NCI-H2196 (cell line): ENCODE measurements around the gene SHISA7.
"Not testable (repeated sequence)": the region's sequence is repeated elsewhere in the genome, so short reads cannot be mapped to it uniquely, and the experiment has no call there.

Experiments
- DNase-seq: peaks from one replicate; lab custom pipeline; 2025; ENCODE audit not compliant: unreplicated experiment; lab: John Stamatoyannopoulos, UW

The SHISA7 gene

DNA sequence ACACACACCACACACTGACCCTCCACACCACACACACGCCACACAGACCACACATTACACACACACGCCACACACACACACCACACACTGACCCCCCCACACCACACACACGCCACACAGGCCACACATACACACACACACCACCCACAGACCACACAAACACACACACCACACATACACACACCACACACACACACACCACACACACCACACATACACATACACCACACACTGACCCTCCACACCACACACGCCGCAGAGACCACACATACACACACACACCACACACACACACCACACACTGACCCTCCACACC, 5.0 kb upstream of the SHISA7 start:
- DNase-seq: not testable (repeated sequence)

DNA sequence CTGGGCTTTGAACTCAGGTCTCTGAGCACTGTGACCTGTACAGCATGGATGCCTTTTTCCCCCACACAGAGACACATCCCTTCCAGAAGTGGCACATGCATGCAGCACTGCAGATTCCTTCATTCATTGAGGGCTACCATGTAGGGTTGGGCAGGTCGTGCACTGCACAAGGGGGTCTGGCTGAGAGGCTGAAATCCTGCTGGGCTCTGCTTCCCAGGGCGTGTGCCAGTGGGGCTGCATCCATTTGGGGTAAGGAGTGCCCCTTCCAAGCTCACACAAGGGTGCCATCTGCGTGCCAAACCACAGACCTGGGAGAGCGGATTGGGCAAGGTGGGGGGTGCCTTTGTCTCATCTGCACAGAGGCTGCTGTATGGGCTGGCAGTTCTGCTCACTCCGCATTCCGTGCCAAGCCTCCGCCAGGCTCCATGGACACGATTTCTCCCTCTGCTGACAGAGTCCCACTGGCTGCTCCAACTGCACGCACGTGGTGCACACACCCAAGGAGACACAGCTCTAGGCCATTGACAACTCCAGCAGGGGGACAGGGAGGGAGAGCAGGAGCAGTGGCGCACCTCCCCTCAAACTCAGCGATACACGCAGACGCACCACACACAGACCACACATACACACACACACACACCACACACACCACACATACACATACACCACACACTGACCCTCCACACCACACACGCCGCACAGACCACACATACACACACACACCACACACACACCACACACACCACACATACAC, 4.5 kb upstream of the SHISA7 start:
- DNase-seq: peak; percentile 71

DNA sequence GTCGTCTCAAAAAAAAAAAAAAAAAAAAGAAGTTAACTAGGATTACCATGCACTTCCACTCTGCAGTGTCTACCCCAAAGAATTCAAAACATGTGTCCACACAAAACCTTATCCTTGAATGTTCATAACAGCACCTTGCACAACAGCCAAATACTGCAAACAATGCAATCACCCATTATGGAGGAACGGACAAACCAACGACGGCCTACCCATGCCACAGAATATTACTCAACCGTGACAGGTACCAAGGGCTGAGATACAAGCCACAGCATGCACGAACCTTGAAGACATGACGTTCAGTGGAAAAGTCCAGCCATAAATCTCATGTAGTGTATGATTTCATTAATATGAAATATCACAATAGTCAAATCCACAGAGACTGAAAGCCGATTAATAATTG, 3.0 kb upstream of the SHISA7 start:
- DNase-seq: no peak

DNA sequence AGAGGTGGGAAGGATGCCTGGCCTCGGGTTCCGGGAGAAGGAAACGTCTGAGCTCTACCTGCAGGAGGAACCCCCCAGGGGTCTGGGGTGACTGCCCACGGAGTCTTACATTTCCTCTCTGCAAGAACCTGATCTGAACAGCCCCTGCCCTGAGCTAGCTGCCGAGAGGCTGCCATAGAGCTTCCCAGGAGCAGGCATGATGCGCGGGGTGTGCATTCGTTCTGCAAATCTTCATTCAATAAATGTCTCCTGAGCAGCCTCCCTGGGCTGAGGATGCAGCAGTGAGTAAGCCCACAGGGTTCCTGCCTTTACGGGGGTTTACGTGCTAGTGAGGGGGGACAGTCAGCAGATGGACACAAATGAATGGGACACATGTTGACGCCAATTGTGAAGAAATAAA, 1.5 kb upstream of the SHISA7 start:
- DNase-seq: no peak

DNA sequence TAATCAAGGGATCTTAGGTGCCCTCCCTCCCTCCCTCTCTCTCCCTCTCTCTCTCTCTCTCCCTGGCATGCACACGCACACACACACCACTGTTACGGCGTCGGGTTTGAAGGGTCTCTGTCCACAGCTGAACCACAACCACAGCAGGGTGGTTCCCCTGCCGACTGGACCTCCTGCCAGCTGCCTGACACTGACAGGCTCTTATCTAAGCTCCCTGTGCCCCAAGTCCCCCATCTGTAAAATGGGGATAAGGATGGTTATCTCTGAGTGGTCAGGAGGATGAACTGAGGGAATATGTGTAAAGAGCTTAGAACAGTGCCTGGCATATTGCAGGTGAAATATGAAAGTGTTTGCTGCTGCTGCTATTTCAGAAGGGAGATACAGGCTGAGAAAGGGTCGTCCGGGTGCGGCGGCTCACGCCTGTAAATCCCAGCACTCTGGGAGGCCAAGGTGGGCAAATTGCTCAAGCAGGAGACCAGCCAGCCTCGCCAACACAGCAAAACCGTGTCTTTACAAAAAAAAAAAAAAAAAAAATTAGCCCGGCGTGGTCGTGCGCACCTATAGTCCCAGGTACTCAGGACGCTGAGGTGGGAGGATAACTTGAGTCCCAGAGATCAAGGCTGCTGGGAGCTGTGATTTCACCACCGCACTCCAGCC, 852 bp upstream of the SHISA7 start:
- DNase-seq: no peak

DNA sequence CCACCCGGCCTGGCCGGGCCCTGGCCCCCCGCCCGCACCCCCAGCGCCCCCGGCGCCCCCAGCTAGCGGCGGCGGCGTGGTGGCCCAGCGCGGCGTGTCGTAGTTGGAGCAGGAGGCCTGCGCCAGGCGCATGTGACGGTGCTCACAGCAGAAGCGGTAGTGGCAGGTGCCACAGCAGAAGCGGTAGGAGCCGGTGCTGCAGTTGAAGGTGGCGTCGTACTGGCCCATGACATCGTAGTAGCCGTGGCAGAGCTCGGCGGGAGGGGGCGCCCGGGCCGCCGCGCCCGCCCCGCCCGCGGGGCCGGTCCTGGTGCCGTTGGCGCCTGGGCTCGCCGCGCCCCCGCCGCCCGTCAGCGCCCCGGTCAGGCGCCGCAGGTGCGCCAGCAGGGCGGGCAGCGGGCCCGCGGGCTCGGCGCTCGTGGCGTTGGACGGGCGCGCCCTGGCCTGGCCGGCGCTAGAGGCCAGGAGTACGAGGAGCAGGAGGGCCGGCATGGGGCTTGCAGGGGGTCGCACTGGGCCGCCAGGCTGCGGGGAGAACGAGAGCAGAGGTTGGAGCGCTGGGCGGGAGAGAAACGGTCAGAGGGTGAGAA, 633 bp downstream of the SHISA7 start:
- DNase-seq: peak; percentile 51

DNA sequence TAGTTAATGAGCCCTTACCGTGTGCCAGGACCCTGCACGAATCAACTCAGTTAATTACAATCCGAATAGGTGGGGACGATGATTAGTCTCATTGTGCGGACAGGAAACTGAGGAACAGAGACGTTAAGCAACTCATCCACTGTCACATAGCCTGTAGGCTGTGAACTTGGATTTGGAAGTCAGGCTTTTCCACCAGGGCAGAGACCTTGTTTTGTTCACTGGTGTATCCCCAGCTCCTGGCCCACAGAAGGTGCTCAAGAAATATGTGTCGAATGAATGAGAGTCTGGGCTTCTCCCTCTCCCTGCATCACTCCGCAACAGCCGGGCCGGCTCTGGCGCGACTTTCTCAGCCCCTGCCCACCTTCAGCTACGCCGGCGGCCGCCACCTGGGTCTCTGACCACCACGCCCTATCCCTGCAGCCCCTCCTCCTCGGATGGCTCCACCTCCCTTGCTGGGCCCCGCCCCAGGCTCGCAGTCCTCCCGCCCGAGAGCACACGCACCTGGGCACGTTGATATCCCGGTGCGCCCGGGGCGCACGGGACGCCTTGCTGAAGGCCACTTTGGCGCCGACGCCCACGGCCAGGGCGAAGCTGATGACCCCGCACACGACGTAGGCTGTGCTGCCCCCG, 1.3 kb downstream of the SHISA7 start:
- peak; percentile 66 for DNase-seq

DNA sequence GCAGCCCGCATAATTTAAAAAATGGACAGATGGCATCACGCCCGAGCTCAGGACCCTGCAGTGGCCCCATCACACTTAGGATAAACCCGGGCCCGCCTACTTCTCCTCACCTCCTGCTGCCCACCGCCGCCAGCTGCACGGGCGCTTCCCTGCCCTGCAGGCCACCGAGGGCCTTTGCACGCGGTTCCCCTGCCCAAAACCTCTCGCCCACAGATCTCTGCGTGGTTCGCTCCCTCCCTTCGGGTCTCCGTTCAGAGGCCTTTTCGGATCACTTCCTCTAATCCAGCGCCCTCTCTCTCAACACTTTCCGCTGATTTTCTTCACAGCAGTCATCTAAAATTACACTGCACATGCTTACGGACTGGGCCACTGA, 1.8 kb downstream of the SHISA7 start:
- no peak for DNase-seq

DNA sequence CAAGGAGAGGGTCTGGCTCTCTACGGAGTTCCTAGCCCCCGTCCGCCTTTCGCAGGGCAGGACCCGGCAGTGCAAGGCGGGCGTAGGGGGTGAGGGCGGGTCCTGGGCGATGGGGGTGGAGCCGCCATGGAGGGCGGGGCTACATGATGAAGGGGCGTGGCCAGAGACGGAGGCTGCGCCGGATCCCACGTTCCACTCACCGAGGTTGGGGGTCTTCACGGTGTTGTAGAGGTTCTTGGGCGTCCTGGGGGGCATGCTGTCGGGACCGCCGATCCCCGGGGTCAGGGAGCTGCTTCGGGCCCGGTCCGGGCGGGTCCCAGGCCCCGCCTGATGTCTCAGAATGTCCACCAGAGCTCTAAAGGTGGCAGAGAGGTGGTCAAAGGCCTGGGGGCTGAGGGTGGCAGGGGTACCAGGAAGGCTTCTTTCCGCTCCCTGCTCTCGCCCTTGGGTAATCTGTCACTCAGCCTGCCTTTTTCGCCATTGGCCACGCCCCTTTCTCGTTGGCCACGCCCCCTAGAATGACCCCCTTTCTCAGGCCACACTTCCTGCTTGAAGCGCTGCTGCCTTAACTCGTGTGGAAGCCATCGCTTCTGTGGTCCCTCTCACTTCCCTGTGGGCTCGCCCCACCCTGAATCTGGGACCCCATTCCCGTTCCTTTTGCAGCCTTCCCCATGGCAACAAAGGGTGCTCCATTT, 2.5 kb downstream of the SHISA7 start:
- DNase-seq: no peak

DNA sequence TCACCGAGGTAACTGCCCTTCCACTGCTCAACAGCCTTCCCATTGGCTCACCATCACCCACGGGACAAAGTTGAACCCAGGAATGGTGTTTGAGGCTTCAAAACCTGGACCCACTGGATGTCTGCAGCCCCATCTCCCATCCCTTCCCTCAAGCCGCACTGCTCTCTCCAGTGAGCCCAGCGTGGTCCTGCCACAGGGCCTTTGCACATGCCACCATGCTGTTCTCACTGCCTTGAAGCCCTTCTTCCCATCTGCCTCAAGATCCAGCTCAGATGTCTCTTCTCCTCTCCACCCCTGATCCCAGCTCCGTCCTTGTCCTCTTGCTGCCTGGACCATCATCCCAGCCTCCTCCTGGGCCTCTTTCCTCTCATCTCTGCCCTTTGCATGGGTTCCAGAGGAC, 4.0 kb downstream of the SHISA7 start:
- no peak for DNase-seq

DNA sequence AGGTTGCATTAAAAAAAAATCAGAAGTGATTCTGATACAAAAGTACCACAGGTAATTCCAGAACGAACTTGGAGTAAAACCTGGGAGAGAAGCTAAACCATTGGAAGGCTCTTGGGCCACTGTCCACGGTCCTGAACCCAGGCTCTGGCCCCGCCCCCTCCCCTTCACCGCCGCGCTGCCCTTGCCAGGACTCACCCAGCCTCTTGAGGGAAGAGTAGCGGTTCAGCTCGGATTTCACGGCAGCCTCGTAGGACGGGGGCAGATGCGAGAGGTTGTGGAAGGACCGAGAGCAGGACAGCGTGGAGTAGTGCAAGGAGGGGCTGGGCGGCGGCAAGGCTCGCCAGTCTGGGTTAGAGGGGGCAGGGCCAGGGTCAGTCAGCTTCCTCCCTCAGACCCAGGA, 5.7 kb downstream of the SHISA7 start:
- DNase-seq: peak; percentile 70

DNA sequence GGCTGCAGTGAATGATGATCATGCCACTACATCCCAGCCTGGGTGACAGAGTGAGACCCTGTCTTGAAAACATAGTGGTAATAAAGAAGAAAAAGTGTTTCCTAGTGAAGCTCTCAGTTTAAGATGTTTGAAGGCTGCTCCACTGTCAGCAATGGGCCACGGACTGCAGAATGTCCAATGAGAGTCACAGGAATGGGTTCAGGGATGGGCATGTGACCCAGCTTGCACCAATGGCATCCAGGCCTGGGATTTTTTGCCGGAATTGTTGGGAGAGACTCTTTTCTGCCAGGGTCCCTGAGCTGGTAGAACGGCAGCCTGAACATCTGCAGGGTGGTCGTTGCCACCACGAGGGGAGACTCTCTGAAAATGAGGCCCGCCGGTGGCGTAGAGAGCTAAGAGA, 6.3 kb downstream of the SHISA7 start:
- no peak for DNase-seq

DNA sequence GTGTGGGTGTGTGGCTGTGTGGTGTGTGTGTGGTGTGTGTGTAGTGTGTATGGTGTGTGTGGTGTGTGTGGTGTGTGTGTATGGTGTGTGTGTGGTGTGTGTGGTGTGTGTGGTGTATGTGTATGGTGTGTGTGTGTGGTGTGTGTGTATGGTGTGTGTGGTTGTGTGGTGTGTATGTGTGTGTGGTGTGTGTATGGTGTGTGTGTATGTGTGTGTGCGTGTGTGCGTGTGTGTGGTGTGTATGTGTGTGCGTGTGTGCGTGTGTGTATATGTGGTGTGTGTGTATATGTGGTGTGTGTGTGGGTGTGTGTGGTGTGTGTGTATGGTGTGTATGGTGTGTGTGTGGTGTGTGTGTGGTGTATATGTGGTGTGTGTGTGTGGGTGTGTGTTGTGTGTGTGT, 8.1 kb downstream of the SHISA7 start:
- no peak for DNase-seq

DNA sequence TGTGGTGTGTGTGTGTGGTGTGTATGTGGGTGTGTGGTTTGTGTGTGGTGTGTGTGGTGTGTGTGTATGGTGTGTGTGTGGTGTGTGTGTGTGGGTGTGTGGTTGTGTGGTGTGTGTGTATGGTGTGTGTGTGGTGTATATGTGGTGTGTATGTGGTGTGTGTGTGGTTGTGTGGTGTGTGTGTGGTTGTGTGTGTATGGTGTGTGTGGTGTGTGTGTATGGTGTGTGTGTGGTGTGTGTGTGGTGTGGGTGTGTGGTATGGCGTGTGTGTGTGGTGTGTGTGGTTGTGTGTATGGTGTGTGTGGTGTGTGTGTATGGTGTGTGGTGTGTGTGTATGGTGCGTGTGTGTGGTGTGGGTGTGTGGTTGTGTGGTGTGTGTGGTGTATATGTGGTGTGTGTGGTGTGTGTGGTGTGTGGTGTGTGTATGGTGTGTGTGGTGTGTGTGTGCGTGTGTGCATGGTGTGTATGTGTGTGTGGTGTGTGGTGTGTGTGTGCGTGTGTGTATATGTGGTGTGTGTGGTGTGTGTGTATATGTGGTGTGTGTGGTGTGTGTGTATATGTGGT, 8.7 kb downstream of the SHISA7 start:
- no peak for DNase-seq

DNA sequence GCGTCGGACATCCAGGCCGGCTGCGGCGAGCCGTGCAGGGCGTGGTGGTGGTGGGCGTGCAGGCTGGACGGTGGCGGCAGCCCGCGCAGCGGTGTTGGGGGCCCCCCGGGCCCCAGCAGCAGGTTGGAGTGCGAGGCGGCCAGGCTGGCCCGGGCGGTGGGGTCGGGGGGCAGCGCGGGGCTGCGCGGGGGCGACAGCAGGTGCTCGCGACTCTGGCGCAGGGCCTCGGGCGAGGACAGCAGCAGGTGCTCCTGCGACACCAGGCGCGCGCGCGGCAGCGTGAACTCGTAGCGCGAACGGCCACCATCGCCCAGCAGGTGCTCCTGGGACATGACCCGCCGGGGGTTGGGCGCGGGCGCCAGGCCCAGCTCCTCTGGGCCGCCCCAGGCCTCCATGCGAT, 9.8 kb downstream of the SHISA7 start:
- no peak for DNase-seq

DNA sequence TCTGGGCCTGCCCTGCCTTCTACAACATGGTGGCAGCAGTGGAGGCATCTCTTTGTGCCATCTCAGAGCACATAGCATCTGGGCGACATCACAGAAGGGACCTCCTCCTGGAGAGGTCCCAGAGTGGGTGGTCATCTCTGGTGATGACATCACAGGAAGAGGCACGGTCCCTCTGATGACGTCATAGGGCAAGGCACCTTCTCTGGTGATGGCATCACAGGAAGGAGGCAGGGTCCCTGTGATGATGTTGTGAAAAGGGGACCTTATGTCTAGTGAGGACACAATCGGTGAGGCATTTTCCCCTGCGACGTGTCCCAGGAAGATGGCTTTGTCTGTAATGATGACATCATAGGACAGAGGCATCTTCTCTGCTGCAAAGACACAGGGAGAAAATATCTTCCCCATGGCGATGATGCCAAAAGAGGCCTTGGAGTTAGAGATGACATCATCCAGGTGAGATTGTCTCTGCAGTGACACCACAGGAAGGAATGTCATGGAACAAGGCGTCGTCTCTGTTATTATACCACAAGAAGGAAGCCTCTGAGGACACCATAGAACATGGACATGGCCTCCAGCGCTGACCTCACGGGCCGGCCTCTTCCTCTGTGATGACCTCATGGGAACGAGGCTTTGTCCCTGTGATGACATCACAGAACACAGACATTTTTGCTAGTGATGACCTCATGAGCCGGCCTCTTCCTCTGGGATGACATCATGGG, 10.7 kb downstream of the SHISA7 start:
- DNase-seq: no peak

DNA sequence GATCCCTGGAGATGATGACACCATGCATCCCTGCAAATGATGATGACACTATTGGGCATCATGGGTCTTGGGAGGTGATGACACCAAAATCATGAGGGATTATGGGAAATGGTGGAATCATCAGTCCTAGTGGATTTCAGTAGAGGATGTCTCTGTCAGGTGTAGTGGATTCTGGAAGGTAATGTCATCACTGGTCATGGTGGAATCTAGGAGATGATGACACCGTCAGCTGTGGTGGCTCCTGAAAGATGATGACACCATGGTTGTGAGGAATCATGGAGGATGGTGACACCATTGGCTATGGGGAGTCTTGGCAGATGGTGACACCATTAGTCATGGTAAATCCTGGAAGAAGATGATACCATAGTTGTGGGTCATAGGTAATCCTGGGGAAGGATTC, 11.9 kb downstream of the SHISA7 start:
- DNase-seq: no peak

DNA sequence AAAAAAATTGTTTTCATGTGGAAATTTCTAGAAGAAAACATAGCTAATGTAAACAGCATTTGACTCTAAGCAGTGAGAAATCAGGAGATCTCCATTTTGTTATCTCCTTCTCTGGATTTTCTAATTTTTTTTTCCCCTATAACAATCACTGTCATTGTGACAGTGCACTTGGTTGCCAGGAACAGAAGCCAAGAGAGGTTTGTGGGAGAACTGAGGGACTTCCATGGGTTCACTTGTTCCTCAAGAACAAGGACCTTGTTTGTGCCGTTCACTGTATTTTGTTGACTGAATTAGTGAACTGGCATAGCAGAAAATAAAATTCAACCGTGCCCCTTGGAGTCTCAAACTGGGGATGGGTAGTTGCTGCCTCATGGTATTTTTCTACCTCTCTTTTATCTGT, 17.1 kb downstream of the SHISA7 start:
- no peak for DNase-seq

DNA sequence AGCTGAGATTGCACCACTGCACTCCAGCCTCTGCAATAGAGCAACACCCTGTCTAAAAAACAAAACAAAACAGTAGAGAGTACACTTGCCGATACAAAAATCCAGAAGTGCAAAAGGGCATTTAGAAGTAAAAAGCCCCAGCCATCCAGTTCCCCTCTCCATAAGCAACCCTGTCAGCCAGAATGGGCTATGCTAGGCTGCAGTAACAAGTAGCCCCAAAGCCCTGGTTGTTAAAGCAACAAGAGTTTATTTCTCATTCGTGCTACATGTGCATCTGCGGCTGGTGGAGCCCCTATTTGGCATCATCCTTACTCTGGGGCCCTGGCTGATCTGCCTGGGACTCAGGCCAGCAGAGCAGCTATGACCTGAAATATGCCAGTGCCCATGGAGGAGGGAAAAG, 18.6 kb downstream of the SHISA7 start:
- DNase-seq: no peak

DNA sequence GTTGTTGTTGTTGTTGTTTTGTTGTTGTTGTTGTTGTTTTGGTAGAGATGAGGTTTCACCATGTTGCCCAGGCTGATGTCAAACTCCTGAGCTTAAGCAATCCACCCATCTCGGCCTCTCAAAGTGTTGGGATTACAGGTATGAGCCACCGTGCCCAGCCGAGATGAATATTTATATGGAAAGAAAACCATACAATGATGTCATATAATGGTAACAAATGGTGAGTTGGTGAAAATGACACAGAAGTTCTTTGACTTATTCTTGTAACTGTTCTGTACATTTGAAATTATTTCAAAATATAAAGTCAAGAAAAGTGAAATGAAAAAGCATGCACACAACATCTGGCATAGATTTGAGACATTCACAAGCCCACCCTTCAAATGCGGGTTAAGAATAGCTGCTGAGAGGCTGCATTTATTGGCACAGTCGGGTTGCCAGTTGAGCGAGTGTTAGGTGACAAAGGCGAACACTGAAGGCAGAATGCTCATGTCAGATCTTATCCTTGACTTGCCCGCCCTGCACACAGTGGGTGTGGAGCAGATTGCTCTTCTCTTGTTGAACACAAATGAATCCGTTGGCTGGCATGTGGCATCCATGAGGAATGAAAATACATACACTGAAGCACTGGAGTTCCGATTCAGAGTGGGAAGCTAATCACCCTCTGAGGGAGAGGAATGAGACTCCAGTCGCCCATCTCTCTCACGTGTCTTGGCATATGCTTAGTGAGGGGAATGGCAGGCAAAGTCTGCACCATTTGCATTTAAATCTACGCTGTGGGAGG, 19.7 kb downstream of the SHISA7 start:
- no peak for DNase-seq
